Measurements from ENCODE around the gene REXO4. TPM values are rescaled to one million over a fixed set of nuclear protein-coding genes. Genes with fewer than 3 reads are reported as not detected.
A peak's percentile ranks its signal among the peaks of the same experiment; 100 is the strongest.

REXO4 gene
- total and polyA plus RNA-seq, 5 donors from 2014 or later: 9.8 to 19.4 (median 16.3) TPM

DNA sequence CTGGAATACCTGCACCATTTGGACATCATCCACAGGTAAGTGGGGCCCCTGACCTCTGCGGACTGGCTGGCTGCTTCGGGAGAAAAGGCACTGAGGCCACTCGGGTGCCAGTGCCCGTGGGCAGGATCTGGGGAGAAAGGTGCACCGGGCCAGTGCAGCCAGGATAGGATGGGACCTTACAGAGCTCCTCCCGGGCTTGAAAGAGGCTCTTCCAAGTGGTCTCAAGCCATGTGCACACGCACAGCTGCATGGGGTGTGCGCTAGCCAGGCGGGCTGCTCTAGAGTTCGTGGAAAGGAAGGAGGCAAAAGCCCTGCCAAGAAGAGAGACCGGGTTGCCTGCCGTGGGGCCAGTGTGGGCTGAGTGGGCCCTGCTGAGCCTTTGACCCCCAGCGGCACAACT, 28.2 kb downstream of the REXO4 start:
- Histone ChIP-seq H3K4me3 (ENCODE audit: low read depth, low read length) (no peak overlapping the region), H3K4me1 (ENCODE audit: control insufficient read depth, insufficient read depth, low read length, poor library complexity, severe bottlenecking) (no peaks in the 10 kb centered on the region), H3K9me3 (ENCODE audit: control insufficient read depth in 2 of 2, low read length in 2 of 2) (no peaks in the 10 kb centered on the region), H3K36me3 (ENCODE audit: control insufficient read depth, insufficient read depth, low read length) (no peaks in the 10 kb centered on the region), H3K27ac (ENCODE audit: insufficient read depth, low read length, poor library complexity, severe bottlenecking) (no peak overlapping the region), H3K27me3 (ENCODE audit: control insufficient read depth, insufficient read depth, low read length) (no peaks in the 10 kb centered on the region)
- no peaks in the 10 kb centered on the region for H3K27me3 Mint-ChIP-seq
- DNase-seq (no peak), ATAC-seq (ENCODE audit: low read depth in 2 of 2) (no peak)
- H3K36me3 Mint-ChIP-seq: no peaks in the 10 kb centered on the region
- peaks cover 0 to 1% (median 0%) of the 10 kb centered on the region in 7 donors for H3K9me3 Mint-ChIP-seq
- no peak overlapping the region for H3K4me3 Mint-ChIP-seq
- no peaks in the 10 kb centered on the region for H3K4me1 Mint-ChIP-seq
- H3K27ac Mint-ChIP-seq: no peak overlapping the region

DNA sequence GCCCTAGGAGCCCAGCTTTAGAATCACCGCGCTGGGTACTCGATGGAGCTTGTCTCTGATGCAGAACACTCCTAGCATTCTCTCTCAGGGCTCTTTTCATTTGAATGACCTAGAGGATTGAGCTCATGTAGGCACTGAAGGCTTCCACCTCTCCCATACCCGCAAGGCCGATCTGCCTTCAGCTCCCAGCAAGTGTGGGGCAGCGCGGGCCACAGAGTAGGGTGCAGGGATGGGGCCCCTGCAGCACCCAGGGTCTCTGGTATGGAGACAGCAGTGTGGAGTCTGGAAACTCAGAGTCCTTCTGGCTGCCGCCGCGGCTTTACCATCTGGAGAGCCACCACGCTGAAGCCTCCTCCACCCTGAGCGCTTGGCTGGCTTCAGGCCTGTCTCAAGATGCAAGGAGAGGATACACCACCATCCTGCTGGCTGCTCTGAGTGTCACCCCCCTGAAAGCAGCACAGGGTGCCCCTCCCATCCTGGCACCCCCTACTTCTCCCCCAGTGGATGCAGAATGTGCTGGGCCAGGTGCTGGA, 28.7 kb downstream of the REXO4 start:
- no peaks in the 10 kb centered on the region for H3K4me1 Mint-ChIP-seq
- H3K27me3 Mint-ChIP-seq: no peaks in the 10 kb centered on the region
- Histone ChIP-seq H3K4me1 (ENCODE audit: control insufficient read depth, insufficient read depth, low read length, poor library complexity, severe bottlenecking) (no peaks in the 10 kb centered on the region), H3K4me3 (ENCODE audit: low read depth, low read length) (no peak overlapping the region), H3K27me3 (ENCODE audit: control insufficient read depth, insufficient read depth, low read length) (no peaks in the 10 kb centered on the region), H3K27ac (ENCODE audit: insufficient read depth, low read length, poor library complexity, severe bottlenecking) (no peak overlapping the region), H3K9me3 (ENCODE audit: control insufficient read depth in 2 of 2, low read length in 2 of 2) (no peaks in the 10 kb centered on the region), H3K36me3 (ENCODE audit: control insufficient read depth, insufficient read depth, low read length) (no peaks in the 10 kb centered on the region)
- H3K27ac Mint-ChIP-seq: no peak overlapping the region
- ATAC-seq (ENCODE audit: low read depth in 2 of 2): peak in 1 of 2 donors; percentile 28
- no peak for DNase-seq
- no peaks in the 10 kb centered on the region for H3K36me3 Mint-ChIP-seq
- H3K4me3 Mint-ChIP-seq: no peak overlapping the region
- peaks cover 0 to 1% (median 0%) of the 10 kb centered on the region in 7 donors for H3K9me3 Mint-ChIP-seq

DNA sequence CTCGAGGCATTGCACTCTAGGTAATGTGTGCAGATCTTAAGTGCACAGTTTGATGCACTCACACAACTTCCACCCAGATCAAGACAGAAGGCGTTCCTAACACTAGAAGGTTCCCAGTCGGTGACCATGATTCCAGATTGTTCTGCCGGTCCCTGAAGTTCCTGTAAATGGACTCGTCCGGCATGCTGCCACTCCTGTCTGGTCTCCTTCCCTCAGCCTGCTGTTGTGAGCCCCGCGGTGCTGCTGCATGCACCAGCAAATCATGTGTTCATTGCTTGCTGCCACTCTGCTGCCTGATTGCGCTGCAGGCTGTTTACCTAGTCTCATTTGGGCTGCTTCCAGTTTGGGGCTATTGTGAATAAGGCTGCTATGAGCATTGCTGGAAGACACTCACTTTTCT, 30.1 kb downstream of the REXO4 start:
- Histone ChIP-seq H3K36me3 (ENCODE audit: control insufficient read depth, insufficient read depth, low read length) (no peaks in the 10 kb centered on the region), H3K4me1 (ENCODE audit: control insufficient read depth, insufficient read depth, low read length, poor library complexity, severe bottlenecking) (no peaks in the 10 kb centered on the region), H3K27me3 (ENCODE audit: control insufficient read depth, insufficient read depth, low read length) (no peaks in the 10 kb centered on the region), H3K9me3 (ENCODE audit: control insufficient read depth in 2 of 2, low read length in 2 of 2) (no peaks in the 10 kb centered on the region), H3K4me3 (ENCODE audit: low read depth, low read length) (no peak overlapping the region), H3K27ac (ENCODE audit: insufficient read depth, low read length, poor library complexity, severe bottlenecking) (no peak overlapping the region)
- Mint-ChIP-seq H3K4me3 (no peak overlapping the region), H3K9me3 (peaks cover 0 to 1% (median 0%) of the 10 kb centered on the region in 7 donors), H3K4me1 (no peaks in the 10 kb centered on the region), H3K36me3 (no peaks in the 10 kb centered on the region), H3K27ac (no peak overlapping the region), H3K27me3 (no peaks in the 10 kb centered on the region)
- no peak for ATAC-seq (ENCODE audit: low read depth in 2 of 2)
- no peak for DNase-seq

DNA sequence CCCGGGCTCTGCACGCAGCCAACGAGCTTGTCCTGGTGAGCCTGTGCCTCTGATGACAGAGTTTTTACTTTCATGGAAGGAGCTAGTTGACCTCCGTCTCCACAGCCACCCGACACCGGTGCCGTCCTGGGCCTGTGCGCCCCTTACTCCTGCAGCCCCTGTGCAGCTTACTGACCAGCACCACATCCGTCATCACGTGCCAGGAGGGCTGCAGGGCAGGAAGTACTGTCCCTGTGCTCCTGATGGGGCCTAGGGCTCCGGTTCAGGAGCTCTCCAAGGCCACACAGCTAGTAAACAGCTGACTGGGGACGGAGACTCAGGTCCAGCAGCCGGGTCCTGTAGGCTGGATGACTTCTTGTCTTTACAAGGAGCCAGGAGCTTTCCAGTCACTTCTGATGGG, 31.5 kb downstream of the REXO4 start:
- Mint-ChIP-seq H3K27ac (no peak overlapping the region), H3K9me3 (peaks cover 0 to 1% (median 0%) of the 10 kb centered on the region in 7 donors), H3K36me3 (no peaks in the 10 kb centered on the region), H3K27me3 (no peaks in the 10 kb centered on the region), H3K4me3 (no peak overlapping the region), H3K4me1 (no peaks in the 10 kb centered on the region)
- DNase-seq (no peak), ATAC-seq (ENCODE audit: low read depth in 2 of 2) (no peak)
- Histone ChIP-seq H3K27me3 (ENCODE audit: control insufficient read depth, insufficient read depth, low read length) (no peaks in the 10 kb centered on the region), H3K9me3 (ENCODE audit: control insufficient read depth in 2 of 2, low read length in 2 of 2) (no peaks in the 10 kb centered on the region), H3K36me3 (ENCODE audit: control insufficient read depth, insufficient read depth, low read length) (no peaks in the 10 kb centered on the region), H3K27ac (ENCODE audit: insufficient read depth, low read length, poor library complexity, severe bottlenecking) (no peak overlapping the region), H3K4me1 (ENCODE audit: control insufficient read depth, insufficient read depth, low read length, poor library complexity, severe bottlenecking) (no peaks in the 10 kb centered on the region), H3K4me3 (ENCODE audit: low read depth, low read length) (no peak overlapping the region)

DNA sequence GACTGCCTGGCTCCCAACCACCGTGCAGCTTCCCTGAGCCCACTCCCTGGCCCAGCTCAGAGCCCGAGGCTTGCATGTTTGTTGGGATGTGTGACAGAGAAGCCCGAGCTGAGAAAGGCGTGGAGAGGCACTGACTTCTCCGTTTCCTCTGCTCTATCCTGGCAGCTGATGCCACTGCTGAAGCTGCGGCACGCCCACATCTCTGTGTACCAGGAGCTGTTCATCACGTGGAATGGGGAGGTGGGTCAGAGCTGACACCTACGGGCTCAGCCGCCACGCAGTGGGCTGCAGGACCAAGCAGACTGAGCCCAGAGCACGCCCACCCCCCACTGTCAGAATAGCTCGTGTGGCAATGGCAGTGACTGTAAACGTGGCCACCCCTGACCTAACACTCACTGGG, 32.4 kb downstream of the REXO4 start:
- Mint-ChIP-seq H3K27me3 (no peaks in the 10 kb centered on the region), H3K4me3 (no peak overlapping the region), H3K27ac (no peak overlapping the region), H3K9me3 (peaks cover 0 to 1% (median 0%) of the 10 kb centered on the region in 7 donors), H3K36me3 (no peaks in the 10 kb centered on the region), H3K4me1 (no peaks in the 10 kb centered on the region)
- ATAC-seq (ENCODE audit: low read depth in 2 of 2): no peak
- Histone ChIP-seq H3K36me3 (ENCODE audit: control insufficient read depth, insufficient read depth, low read length) (no peaks in the 10 kb centered on the region), H3K27ac (ENCODE audit: insufficient read depth, low read length, poor library complexity, severe bottlenecking) (no peak overlapping the region), H3K4me1 (ENCODE audit: control insufficient read depth, insufficient read depth, low read length, poor library complexity, severe bottlenecking) (no peaks in the 10 kb centered on the region), H3K9me3 (ENCODE audit: control insufficient read depth in 2 of 2, low read length in 2 of 2) (no peaks in the 10 kb centered on the region), H3K27me3 (ENCODE audit: control insufficient read depth, insufficient read depth, low read length) (no peaks in the 10 kb centered on the region), H3K4me3 (ENCODE audit: low read depth, low read length) (no peak overlapping the region)
- no peak for DNase-seq

DNA sequence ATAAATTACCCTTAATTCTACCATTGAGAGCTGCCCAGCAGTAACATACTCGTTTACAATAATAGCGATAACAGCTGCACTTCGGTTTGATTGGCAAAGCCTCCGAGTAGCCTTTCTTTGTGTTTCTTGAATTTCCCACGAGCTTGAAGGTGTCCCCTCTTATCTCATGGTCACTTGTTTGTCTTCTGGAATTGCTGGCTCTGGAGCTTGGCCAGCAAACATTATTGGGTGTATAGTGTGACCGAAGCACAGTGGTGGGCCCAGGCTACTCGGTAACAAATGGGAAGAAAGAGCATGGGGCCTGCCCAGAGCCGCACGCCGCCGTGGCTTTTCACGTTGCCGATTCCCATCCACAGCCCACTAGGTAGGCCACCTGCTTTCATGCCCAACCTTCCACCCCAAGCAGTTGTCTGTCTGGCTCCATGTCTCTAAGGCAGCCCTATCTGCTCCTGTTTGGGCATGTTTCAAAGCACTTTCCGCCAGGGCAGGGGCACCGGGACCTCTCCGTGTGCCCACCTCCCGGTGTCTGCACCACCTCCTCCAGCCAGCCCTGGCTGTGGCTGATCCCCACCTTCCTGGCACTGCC, 33.0 kb downstream of the REXO4 start:
- no peak for ATAC-seq (ENCODE audit: low read depth in 2 of 2)
- Histone ChIP-seq H3K9me3 (ENCODE audit: control insufficient read depth in 2 of 2, low read length in 2 of 2) (no peaks in the 10 kb centered on the region), H3K4me3 (ENCODE audit: low read depth, low read length) (no peak overlapping the region), H3K27me3 (ENCODE audit: control insufficient read depth, insufficient read depth, low read length) (no peaks in the 10 kb centered on the region), H3K36me3 (ENCODE audit: control insufficient read depth, insufficient read depth, low read length) (no peaks in the 10 kb centered on the region), H3K4me1 (ENCODE audit: control insufficient read depth, insufficient read depth, low read length, poor library complexity, severe bottlenecking) (no peaks in the 10 kb centered on the region), H3K27ac (ENCODE audit: insufficient read depth, low read length, poor library complexity, severe bottlenecking) (no peak overlapping the region)
- Mint-ChIP-seq H3K9me3 (peaks cover 0 to 1% (median 0%) of the 10 kb centered on the region in 7 donors), H3K27me3 (no peaks in the 10 kb centered on the region), H3K27ac (no peak overlapping the region), H3K4me3 (no peak overlapping the region), H3K4me1 (no peaks in the 10 kb centered on the region), H3K36me3 (no peaks in the 10 kb centered on the region)
- no peak for DNase-seq

DNA sequence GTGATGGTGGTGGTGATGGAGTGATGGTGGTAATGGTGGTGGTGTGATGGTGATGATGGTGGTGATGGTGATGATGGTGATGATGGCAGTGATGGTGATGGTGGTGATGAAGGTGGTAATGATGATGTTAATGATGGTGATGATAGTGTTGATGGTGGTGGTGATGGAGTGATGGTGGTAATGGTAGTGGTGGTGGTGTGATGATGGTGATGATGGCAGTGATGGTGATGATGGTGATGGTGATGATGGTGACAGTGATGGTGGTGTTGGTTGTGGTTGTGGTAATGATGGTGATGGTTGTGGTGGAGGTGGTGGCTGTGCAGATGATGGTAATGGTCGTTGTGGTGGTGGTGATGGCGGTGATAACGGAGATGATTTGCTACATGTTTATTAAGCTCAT, 34.4 kb downstream of the REXO4 start:
- no peaks in the 10 kb centered on the region for H3K9me3 ChIP-seq (ENCODE audit: control insufficient read depth in 2 of 2, low read length in 2 of 2)
- no peaks in the 10 kb centered on the region for H3K27me3 ChIP-seq (ENCODE audit: control insufficient read depth, insufficient read depth, low read length)
- Mint-ChIP-seq H3K36me3 (no peaks in the 10 kb centered on the region), H3K9me3 (no peaks in the 10 kb centered on the region), H3K4me1 (no peaks in the 10 kb centered on the region), H3K27me3 (no peaks in the 10 kb centered on the region), H3K4me3 (no peak overlapping the region), H3K27ac (no peak overlapping the region)
- no peak overlapping the region for H3K27ac ChIP-seq (ENCODE audit: insufficient read depth, low read length, poor library complexity, severe bottlenecking)
- H3K4me1 ChIP-seq (ENCODE audit: control insufficient read depth, insufficient read depth, low read length, poor library complexity, severe bottlenecking): no peaks in the 10 kb centered on the region
- H3K36me3 ChIP-seq (ENCODE audit: control insufficient read depth, insufficient read depth, low read length): no peaks in the 10 kb centered on the region
- H3K4me3 ChIP-seq (ENCODE audit: low read depth, low read length): no peak overlapping the region
- ATAC-seq (ENCODE audit: low read depth in 2 of 2) (no peak), DNase-seq (no peak)

DNA sequence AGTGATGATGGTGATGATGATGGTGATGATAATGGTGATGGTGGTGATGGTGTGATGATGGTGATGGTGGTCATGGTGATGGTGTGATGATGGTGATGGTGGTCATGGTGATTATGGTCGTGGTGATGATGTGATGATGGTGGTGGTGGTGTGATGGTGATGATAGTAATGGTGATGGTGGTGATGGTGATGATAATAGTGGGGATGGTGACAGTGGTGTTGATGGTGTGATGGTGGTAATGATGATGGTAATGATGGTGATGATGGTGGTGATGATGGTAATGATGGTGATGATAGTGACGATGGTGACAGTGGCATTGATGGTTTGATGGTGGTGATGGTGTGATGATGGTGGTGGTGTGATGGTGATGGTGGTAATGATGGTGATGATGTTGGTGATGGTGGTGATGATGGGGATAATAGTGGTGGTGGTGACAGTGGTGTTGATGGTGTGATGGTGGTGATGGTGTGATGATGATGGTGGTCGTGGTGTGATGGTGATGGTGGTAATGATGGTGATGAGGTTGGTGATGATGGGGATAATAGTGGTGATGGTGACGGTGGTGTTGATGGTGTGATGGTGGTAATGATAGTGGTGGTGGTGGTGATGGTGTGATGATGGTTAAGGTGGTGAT, 35.2 kb downstream of the REXO4 start:
- no peaks in the 10 kb centered on the region for H3K4me1 ChIP-seq (ENCODE audit: control insufficient read depth, insufficient read depth, low read length, poor library complexity, severe bottlenecking)
- H3K27me3 Mint-ChIP-seq: no peaks in the 10 kb centered on the region
- H3K36me3 ChIP-seq (ENCODE audit: control insufficient read depth, insufficient read depth, low read length): no peaks in the 10 kb centered on the region
- H3K27ac Mint-ChIP-seq: no peak overlapping the region
- no peak overlapping the region for H3K27ac ChIP-seq (ENCODE audit: insufficient read depth, low read length, poor library complexity, severe bottlenecking)
- H3K4me1 Mint-ChIP-seq: peaks cover 0 to 2% (median 0%) of the 10 kb centered on the region in 4 donors
- H3K36me3 Mint-ChIP-seq: no peaks in the 10 kb centered on the region
- no peaks in the 10 kb centered on the region for H3K27me3 ChIP-seq (ENCODE audit: control insufficient read depth, insufficient read depth, low read length)
- ATAC-seq (ENCODE audit: low read depth in 2 of 2): no peak
- H3K4me3 ChIP-seq (ENCODE audit: low read depth, low read length): no peak overlapping the region
- DNase-seq: no peak
- no peaks in the 10 kb centered on the region for H3K9me3 Mint-ChIP-seq
- H3K9me3 ChIP-seq (ENCODE audit: control insufficient read depth in 2 of 2, low read length in 2 of 2): no peaks in the 10 kb centered on the region
- no peak overlapping the region for H3K4me3 Mint-ChIP-seq

Measured in CD4-positive, CD25-positive, alpha-beta regulatory T cell (primary cell).